HG03108 (cell line): Measurements from ENCODE around the gene CACNB3.
"Not testable (repeated sequence)": the region's sequence is repeated elsewhere in the genome, so short reads cannot be mapped to it uniquely, and the experiment has no call there.

Experiments used
- ATAC-seq: cut with Tn5 transposase; IDR thresholded peaks from one replicate; pipeline ENCODE4 v1.9.1; 2021; ENCODE audit warnings: moderate library complexity; ENCODE audit not compliant: unreplicated experiment

Gene CACNB3

DNA sequence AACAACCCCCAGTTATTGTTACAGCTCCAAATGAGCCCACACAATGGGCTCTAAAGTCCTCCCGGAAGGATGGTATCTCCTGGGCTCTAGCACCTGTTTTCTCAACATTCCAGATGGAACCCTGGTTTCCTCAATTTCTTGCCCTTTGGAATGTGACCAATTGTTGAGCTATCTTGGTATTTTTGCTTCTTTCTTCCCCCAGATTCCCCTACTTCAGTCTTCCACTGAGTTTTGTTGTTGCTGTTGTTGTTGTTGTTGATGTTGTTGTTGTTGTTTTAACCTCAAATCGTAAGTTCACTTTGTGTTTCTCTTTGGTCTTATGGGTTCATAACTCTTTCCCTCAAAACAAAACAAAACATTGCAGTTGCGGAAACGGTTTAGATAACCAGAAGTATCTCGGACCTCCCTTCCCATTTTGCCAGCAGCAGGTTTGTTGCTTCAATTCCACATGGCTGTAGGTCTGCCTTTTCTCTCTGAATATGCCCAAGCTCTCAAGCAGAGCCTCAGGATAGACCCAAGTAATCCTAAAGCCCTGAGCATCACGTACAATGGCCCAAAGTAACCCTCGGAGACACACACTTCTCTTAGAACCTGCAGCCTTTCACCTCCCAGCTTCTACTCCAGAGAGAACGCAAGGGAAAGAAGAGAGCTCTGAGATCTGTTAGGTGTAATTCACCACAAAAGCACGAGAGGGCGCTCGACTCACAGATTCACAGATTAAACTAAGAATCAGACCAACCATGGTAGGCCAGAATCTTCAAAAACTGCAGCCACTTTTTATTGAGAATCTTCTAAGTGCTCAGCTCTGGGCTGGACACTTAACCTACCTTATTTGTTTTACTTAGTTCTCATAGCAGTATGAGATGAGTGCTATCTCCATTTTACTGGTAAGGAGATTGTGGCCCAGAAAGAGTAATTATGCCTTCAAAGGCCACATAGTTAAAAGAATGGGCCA is 34.7 kb downstream of the CACNB3 start:
- peak; percentile 35 for ATAC-seq

DNA sequence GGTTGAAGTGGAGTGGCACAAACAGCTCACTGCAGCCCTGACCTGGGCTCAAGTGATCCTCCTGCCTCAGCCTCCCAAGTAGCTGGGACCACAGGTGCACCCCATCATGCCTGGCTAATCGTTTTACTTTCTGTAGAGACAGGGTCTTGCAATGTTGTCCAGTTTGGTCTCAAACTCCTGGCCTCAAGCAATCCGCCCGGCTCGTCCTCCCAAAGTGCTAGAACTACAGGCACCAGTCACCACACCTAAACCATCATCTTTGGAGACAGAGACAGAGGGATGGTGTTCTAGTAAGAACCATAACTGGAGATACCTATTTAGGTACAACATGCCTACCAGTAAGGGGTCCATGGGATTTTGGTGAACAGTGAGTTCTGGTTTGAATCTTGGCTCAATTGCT is 36.2 kb downstream of the CACNB3 start:
- ATAC-seq = no peak

DNA sequence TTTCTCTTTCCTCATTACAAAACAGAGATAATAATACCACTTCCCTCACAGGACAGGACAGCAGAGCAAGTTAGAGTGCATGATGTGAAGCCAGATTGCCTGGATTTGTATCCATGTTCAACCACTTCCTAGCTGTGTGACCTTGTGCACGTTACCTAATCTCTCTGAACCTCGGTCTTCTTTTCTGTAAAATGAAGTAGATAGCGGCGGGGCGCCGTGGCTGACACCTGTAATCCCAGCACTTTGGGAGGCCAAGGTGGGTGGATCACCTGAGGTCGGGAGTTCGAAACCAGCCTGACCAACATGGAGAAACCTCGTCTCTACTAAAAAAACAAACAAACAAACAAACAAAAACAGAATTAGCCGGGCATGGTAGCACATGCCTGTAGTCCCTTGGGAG is 36.6 kb downstream of the CACNB3 start:
- not testable (repeated sequence) for ATAC-seq

DNA sequence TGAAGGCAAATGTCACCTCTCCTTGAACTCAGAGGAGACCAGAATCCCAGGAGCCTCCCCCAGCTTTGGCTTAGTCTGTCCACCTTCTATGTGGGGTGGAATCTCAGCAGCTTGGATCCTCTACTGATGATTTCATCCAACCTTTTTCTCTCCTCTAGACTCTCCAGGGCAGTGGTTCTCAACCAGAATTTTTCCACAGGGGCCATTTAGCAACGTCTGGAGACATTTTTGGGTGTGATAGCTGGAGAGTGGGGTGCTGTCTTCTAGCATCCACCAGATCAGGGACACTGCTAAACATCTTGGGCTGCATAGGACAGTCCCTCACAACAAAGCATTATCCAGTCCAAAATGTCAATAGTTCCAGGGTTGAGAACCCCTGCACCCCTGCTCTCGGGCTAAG is 38.1 kb downstream of the CACNB3 start:
- ATAC-seq = no peak

DNA sequence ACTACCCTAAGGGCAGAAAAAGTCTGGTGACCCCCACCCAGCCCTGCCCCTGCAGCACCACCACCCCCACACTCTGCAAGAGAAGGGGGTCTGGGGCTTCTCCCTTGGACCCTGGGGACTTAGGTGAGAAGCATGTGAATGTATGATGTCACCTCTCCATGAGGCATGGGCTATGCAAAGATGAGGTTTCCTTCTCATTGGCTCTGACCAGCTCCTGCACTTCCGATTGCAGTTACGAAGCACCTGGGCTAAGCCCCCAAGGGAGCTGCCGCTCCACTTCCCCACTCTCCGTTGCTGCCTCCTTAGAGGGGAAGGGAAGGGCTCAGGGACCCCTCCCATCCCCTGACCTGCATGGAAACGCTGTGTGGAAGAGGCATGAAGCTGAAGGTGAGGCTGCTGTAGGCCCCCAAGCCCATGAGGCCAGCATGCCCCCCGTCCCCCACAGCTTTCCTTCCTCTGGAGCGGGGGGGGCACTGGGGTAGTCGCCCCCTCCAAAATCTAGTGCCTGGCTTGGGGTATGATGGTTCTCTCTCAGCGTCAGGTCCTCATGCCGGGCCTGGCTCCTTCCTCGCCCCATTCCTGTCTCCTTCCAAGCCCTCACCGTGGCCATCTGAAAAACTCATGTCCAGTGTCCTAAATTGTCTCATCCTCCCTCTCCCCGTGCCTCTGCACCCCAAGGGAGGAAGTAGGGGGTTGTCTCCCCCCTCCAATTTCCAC is 39.1 kb downstream of the CACNB3 start:
- peak; percentile 38 for ATAC-seq

DNA sequence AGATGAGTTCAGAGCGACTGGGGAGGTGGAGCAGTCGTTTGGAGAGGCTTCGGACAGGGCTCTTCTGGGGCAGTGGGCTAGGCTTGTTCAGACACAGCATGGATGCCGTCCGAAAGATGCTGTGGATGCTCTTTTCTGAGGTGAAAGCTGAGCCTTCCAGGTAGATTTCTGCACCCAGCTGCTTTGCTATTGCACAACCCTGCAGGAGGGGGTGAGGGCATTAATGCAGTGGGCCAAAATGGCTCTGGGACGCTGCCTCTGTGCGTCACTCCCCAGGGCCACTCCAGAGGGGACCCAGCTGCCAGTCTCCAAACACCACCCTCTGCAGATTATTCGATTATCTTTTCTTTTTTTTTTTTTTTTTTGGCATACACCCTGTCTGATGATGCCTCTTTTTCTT is 39.7 kb downstream of the CACNB3 start:
- ATAC-seq = no peak

DNA sequence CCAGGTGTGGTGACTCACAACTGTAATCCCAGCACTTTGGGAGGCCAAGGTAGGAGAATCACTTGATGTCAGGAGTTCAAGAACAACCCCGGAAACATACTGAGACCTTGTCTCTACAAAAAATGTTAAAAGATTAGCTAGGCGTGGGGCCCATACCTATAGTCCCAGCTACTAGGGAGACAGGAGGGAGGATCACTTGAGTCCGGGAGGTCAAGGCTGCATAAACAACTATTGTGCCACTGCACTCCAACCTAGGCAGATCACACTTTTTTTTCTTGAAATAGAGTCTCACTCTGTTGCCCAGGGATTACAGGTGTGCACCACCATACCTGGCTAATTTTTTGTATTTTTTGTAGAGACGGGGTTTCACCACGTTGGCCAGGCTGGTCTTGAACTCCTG is 41.3 kb downstream of the CACNB3 start:
- ATAC-seq = no peak

DNA sequence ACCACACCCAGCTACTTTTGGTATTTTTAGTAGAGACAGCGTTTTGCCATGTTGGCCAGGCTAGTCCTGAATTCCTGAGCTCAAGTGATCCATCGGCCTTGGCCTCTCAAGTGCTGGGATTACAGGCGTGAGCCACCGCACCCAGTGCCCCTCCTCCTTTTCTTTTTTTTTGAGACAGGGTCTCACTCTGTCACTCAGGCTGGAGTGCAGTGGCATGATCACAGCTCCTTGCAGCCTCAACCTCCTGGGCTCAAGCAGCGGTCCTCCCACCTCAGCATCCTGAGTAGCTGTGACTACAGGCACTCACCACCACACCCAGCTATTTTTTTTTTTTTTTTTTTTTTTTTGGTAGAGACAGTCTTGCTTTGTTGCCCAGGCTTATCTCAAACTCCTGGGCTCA is 41.9 kb downstream of the CACNB3 start:
- ATAC-seq = not testable (repeated sequence)

DNA sequence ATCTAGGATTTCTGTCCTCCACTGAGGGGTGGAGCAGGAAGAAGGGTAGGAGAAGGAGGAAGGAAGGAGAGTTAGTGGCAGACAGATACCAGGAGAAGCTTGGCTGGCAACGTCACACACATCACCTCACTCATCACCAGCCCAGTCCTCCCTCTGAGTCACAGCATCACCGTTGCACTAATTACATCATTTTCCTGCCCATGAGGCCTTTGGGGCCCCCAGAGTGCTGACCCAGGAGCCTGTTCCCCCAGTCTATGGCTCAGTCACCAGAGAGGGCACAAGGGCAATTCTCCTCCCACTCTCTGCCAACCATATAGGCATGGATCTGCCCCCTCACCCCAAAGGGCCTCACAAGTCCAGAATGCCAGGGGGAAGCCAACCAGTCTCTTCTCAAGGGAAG is 42.8 kb downstream of the CACNB3 start:
- no peak for ATAC-seq

DNA sequence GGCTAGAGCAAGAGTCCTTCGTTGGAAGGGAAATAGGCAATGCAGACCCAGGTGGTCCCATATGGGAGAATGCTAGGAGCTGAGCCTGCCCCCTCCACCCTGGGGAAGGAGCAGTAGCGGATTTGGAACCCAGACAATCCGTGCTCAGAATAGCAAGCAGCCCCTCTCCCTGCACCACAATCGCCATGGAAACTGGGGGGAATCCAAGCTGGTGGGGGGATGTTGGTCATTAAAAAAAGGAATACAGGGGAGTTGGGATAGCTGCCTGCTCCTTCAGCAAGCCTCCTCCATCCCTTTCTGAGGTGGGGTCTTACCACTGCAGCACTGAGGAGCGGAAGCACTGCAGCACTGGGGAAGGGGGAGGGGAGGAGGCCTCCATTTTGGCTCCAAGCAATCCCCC is 44.5 kb downstream of the CACNB3 start:
- no peak for ATAC-seq

DNA sequence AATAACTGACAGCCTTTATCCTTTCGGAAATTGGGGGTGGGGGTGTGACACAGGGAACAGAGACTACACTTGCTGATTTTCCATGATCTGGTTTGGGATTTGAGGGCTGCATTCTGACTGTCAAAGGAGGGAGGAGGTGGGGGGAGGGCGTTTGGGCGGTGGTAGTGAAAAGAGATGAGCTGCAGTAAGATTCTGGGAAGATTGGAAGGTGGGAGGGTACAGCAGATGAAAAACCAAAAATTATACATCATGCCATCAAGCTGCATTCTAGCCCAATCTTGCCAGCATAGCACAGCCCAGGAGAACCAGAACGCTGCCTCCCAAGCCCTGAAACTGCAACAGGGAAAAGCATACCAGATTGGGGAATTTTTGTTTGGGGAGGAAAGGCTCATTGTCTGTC is 45.0 kb downstream of the CACNB3 start:
- ATAC-seq = no peak

DNA sequence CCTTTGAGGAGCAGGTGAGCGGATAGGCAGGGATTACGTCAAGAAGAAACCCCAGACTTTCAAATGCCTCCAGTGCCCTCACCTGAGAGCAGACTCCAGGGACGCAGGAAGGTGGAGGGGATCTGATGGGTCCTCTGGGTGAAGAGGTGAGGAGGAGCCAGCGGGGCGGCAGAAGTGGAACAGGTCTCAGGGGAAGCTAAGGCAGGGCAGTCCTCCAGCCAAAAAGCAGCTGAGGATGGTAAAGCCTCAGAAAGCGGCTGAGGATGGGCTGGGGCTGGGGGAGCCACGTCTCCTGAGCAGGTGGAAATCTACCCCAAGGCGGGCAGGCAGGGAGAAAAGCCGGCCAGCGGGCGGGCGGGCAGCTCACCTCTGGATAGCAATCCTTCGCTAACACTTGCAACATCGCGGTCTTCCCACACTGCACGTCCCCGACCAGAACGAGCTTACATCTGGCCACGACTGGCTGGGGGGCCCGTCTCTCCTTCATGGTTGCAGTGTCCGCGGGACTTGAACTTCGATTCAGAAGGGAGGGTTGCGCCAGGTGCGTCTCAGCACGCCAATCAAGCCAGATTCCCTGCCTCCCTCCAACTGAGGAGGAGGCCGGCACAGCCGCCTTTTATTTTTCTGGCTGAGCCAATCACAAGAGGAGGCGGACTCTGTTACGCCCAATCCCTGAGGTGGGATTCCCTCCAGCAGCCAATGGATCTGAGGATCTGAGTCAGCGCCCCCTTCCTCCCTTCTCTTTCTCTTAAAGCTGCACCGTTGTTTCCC is 47.2 kb downstream of the CACNB3 start, which contains the start of gene RND1:
Gene RND1, minus strand, starts transcription at position 590 of the 771 bp plus-strand sequence. Its CDS starts 103 bp downstream, at position 487.
- peak; percentile 93 for ATAC-seq

DNA sequence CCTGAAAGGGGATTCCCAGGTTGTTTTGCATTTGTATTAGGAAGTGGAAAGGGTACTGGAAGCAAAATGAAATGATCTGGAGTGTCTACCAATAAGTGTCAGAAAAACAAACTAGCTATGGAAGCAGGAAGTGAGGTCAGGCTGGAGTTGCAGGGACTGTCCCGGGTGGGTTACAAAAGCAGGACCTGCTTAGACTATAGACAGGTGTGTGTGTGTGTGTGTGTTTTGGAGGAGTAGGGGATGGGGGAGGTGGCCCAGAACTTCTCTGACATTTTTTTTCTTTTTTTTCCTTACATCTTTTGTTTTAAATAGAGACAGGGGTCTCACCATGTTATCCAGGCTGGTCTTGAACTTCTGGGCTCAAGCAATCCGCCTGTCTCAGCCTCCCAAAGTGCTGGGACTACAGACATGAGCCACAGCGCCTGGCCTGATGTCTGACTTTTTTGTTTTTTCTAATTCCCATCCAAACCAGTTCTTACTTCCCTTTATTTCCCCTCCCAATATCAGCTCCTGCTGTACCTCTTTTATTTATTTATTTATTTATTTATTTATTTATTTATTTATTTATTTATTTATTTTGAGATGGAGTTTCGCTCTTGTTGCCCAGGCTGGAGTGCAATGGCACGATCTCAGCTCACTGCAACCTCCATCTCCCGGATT is 47.9 kb downstream of the CACNB3 start:
- no peak for ATAC-seq

DNA sequence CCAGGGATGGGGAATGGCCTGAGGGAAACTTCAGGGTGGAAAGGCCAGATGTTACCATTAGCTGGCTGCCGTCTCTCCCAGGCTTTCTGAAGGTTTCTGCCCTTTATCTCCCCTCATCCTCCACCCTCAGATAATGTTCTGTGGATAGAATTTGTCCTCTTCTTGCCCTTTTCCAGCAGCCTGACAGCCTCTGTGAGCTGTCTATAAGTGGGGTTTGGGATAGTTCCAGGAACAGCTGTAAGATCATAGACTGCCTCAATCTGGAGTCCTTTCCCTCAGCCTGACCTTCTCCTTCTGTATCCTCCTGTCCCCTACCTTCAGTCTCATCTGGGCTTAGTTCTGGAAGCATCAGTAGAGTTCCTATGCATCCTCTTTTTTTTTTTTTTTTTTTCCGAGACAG is 50.2 kb downstream of the CACNB3 start:
- ATAC-seq = no peak

DNA sequence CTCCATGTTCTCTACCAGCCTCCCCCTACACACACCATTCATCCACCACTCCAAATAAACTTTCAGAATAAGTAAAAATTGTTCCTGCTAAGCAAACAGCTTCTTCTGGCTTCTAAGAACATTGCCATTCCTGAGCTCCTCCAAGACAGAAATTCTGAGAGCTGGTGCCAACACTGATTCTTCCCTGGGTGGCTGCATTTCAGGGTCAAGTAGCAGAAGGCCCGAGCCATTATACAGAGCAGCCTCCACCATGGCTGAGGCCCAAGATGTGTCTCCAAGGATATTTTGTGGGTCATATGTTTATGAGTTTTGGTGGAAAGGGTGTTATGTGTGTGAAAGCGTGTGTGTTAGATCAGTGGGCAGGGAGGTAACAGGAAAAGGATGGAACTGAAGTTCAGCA is 50.9 kb downstream of the CACNB3 start:
- ATAC-seq = no peak

DNA sequence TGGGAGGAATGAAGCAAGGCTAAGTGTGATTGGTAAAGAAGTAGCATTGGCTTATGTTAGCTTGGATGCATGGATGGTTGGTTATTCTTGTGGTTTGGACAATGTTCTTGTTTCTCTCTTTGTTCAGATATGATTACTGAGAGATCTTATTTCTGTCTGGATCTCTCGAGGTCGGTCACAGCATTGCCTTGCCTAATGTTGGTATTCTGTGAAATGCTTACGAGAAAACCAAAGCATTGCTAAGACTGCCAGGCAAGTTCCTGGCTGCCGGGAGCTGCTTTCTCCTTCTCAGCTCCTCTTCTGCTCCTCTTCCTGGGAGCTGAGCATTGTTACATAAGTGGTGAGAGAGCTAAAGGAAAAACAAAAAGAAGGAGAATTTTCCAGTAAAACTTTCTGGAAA is 54.8 kb downstream of the CACNB3 start:
- ATAC-seq = no peak

DNA sequence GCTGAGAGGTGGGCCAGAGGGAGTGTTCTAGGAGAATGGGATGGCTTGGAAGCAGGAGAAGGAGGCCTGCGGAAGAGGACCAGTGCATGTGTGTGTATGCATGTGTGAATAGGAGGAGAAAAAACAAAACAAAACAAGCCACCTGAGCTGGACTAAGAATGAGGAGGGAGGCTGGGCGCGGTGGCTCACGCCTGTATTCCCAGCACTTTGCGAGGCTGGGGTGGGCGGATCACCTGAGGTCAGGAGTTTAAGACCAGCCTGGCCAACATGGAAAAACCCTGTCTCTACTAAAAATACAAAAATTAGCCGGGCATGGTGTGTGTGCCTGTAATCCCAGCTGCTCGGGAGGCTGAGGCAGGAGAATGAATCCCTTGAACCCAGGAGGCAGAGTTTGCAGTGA is 55.2 kb downstream of the CACNB3 start:
- ATAC-seq = not testable (repeated sequence)

DNA sequence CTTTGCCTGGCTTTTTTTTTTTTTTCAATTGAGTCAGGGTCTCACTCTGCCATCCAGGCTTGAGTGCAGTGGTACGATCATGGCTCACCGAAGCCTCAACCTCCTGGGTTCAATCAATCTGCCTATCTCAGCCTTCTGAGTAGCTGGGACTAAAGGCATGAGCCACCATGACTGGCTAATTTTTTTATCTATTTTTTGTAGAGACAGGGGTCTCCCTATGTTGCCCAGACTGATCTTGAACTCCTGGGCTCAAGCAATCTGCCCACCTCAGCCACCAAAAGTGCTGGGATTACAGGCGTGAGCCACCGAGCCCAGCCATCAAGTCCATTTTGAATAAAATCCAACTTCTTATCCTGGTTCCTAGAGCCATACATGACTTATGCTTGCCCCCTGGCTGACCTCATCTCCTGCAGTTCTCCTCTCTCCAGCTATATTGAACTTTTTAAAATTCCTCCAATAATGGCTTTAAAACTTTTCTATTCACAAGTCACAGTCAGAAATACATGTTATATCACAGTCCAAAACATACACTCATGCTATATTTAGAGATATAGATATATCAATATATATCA is 57.7 kb downstream of the CACNB3 start:
- no peak for ATAC-seq
